ENCODE measurements around the gene OLFM2.
A peak's percentile ranks its signal among the peaks of the same experiment; 100 is the strongest.
"Not testable (repeated sequence)": the region's sequence is repeated elsewhere in the genome, so short reads cannot be mapped to it uniquely, and the experiment has no call there.

The OLFM2 gene

DNA sequence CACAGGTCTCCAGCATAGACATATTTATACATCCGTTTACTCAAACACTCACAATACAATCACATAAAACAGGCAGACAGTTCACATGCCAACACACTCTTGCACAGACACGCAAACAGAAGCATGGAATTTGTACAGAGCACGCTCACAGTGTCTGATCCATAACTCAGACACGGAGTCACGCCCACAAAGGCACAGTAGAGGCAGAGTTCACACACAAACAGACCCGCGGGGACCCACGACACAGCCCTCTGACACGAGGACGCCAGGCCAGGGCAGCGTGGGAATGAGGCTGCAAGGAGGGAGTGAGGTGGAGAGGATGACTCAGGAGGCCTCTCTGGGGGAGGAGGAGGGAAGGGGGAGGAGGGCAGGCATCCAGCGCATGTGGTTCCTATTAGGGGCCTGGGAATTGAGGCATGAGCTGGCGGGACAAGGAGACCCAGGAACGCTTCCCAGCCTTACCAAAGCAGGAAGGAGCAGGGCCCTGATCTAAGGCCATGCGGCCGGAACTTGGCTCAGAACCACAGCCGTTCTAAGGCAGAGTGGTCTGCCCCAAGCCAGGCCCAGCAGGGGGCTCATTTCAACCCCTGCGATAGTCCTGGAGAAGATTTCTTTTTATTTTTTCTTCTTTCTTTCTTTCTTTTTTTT is 9.1 kb upstream of the OLFM2 start:
- DNase-seq (ENCODE audit: insufficient read length, low spot score) (no peak), FAIRE-seq (no peak)

DNA sequence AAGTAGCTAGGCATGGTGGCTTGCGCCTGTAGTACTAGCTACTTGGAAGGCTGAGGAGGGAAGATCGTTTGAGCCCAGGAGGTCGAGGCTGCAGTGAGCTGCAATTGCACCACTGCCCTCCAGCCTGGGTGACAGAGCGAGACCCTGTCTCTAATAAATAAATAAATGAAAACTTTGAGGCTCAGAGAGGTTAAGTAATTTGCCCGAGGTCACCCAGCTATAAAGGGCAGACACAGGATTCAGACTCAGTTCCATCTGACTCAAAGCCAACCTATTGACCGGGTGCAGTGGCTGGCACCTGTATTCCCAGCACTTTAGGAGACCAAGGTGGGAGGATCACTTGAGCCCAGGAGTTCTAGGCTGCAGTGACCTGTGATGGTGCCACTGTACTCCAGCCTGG is 7.4 kb upstream of the OLFM2 start:
- DNase-seq (ENCODE audit: insufficient read length, low spot score) (no peak), FAIRE-seq (no peak)

DNA sequence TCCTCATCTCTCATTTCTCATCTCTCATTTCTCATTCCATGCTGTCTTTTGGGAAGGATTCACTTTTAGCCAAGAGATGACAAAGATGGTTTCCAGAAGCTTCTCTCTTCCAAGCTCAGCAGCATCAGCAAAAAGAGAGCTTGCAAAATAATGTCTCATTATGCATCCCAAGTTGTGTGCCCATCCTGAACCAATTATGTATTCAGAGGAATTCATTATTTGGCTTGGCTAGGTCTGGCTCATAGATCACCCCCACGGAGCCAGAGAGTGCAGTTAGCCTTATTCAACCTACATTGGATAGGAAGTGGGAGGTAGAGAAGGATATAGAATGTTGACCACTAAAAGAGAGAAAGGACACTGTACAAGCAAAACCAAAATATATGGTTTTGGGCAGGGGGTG is 5.4 kb upstream of the OLFM2 start:
- FAIRE-seq (no peak), DNase-seq (ENCODE audit: insufficient read length, low spot score) (no peak)

DNA sequence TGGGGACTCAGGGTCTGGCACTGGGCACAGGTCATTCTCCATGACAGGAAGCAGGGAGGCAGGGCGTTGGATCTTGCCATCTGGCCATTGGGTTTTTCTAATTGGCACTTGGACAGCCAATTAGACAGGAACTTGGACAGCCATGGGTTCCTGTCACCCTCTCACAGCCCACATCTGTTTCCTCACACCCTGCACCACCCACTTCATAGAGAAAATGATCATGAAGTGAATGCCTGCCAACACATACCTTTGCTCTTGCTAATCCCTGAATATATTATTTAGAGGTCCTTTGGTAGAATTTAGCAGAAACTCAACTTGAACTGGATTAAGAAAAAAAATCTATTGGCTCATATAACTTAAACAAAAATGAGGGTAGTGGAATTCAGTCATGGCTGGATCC is 4.9 kb upstream of the OLFM2 start:
- DNase-seq (ENCODE audit: insufficient read length, low spot score), result no peak

DNA sequence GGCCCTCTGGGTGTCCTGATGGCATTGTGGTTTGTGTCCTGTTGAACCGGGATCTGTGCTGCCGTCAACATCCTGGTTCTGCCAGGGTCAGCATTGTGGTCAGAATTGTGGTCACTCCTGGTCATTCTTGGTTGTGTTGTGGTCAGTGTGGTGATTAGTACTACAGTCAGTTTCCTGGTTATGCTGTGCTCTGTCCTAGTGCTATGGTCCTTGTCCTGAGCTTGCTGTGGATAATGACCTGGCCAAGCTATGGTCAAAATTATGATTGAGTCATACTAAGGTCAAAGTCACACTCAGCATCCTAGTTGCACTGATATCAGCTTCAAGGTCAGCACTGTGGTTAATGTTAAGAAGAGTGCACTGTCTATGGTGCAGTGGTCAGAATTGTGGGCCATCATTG is 4.5 kb upstream of the OLFM2 start:
- DNase-seq (ENCODE audit: insufficient read length, low spot score) (no peak), FAIRE-seq (no peak)

More for the DNA sequence above, 4.9 kb upstream of the OLFM2 start:
- FAIRE-seq, result no peak

DNA sequence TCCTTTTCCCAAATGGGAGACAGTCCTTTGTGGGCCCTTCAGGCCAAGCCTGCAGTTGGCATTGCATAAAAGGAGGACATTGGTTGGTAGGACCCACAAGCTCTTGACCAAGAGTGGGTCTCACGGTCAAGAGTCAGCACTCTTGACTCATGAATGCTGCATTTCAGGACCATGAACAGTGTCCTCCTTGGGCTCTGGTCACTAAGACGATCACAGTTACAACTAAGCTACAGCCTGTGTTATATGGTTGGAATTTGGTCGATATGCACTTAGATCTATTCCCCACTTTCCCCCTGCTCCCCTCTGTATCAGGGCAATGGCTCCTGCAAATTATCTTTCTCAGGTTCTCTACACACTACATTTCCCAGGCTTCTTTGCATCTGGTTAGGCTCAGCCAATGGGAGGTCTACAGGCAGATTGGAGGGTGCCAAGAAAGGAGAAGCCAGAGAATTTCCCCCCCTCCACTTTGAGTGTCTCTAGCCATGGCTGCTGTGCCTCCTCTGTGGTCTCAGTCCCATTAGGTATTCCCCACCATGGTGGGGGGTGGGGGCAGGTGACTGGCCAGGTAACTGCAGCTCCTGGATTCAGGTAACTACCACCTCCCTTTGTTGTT is 3.1 kb upstream of the OLFM2 start:
- DNase-seq (ENCODE audit: insufficient read length, low spot score) (no peak), FAIRE-seq (no peak)

DNA sequence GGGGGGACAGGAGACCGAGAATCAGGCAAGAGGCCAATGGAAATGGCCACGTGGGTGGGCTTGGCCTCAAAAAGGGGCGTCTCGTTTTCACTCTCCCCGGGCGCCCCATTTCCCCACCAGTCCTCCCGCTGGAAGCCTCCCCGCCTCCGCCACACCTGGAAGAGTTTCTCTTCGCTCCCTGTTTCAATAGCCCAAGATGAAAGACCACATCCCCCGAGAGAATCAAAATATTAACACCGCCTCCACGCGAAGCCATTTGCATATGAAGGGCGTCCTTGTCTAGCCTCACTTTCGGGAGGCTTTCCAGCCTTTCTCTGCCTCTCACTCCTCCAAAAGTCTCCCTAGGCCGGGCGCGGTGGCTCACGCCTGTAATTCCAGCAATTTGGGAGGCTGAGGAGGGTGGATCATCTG is 691 bp upstream of the OLFM2 start:
- FAIRE-seq (no peak), DNase-seq (ENCODE audit: insufficient read length, low spot score) (no peak)

DNA sequence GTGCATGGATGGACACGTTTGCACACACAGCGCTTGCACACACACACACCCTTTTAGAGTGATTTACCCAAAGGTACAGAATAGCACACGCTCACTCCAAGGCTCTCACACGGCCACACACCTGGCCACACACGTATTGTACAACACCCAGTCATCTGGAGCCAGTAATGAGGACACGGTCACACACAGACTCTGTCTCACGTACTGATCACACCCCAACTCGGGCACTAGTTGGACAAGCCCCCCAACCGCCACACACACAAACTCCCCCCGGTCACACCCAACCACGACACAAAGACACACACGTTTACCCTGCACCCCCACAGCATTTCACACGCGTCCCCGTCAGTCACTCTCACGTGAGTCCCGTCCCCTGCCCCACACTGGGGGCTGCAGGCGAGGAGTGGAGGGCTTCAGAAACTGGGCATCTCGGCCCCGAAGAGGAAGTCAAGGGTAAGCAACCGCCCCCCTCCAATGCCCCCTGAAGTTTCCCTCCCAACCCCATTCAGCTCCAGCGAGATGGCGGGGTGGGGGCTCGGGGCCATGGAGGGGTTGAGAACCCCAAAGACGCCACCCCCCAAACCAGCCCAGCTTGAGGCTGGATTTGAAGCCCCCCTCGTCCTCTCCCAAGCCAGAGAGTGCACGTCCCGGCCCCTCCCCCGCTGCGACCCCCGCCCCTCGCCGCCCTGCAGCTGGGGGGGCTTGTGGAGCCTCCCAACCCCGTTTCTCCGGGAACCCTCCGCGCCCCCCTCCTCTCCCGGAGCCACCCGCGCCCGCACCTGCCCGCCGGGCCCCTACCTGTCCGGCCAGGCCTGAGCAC is 599 bp downstream of the OLFM2 start:
- FAIRE-seq (no peak), DNase-seq (ENCODE audit: insufficient read length, low spot score) (no peak)

DNA sequence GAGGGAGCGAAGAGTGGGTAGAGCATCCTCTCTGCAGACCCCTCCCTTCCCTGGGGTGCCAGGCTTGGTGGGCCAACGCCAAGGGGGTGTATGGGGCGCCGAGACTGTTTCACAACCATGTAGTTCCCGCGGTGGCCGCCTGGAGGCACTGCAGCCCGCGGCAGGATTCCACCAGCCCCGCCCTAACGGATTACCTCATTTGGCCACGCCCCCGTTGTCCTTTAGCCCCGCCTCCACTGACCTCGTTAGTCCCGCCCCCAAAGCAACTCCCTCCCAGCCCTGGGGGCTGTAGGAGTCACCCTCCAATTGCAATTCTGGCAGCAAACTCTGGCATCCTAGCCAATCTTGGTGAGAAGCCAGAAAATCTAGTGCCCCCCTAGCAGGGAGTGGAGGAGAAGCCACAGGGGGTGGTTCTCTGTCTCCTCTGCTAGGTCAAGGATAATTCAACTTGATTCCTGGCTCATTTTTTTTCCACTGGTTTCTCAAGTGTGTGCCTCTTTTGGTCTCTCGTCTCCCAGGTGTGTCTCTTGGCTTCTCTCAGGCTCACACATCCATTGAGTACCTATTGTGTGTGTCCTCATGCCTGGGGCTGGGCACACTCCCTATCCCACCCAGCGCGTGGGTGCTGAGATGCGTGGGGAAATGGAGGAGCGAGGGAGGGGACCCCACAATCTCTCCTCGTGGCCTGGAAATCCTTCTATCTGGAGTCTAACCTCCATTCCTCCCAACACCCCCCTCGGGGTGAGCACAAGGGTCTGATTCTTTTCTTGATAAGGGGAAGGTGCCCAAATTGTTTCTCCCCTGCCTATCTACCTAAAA is 2.0 kb downstream of the OLFM2 start:
- peak; percentile 83 for DNase-seq (ENCODE audit: insufficient read length, low spot score)
- peak; percentile 66 for FAIRE-seq

DNA sequence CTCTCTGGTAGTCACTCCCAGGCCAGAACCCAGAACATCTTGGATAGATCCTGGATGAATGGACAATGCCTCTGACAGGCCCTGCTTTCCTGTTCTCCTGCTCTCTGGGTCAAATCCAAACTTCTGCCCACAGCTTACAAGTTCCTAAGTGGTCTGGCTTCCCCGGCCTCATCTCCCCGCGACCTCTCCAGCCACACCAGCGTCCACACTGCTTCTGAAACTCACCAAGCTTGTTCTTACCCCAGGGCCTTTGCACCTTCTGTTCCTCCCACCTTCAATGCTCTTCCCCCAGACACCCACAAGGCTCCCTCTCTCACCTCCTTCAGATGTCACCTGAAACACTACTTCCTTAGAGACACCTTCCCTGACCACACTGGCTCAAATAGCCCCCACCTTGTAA is 3.5 kb downstream of the OLFM2 start:
- no peak for FAIRE-seq
- no peak for DNase-seq (ENCODE audit: insufficient read length, low spot score)

DNA sequence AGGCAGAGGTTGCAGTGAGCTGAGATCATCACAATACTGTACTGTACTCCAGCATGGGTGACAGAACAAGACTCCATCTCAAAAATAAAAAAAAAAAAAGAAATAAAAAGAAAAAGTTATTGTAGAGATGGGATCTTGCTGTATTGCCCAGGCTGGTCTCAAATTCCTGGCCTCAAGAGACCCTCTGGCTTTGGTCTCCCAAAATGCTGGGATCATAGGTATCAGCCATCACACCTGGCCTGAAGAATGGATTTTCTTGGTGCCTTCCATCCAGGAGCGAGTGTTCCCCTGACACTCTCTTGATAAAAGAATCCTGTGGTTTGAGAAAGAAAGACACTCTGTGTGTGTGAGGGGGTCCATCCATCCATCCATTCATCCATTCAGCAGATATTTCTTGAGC is 4.7 kb downstream of the OLFM2 start:
- DNase-seq (ENCODE audit: insufficient read length, low spot score), result no peak
- FAIRE-seq, result no peak

DNA sequence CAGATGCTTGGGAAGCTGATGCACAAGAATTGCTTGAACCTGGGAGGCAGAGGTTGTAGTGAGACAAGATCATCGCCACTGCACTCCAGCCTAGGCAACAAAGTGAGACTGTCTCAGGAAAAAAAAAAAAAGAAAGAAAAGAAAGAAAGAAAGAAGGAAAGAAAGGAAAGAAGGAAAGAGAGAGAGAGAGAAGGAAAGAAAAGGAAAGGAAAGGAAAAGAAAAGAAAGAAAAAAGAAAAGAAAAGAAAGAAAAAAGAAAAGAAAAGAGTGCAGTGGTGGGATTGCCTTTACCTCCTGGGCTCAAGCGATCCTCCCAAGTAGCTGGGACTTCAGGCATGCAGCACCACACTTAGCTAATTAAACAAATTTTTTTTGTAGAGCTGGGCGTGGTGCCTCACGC is 12.9 kb downstream of the OLFM2 start:
- DNase-seq (ENCODE audit: insufficient read length, low spot score) (no peak), FAIRE-seq (no peak)

DNA sequence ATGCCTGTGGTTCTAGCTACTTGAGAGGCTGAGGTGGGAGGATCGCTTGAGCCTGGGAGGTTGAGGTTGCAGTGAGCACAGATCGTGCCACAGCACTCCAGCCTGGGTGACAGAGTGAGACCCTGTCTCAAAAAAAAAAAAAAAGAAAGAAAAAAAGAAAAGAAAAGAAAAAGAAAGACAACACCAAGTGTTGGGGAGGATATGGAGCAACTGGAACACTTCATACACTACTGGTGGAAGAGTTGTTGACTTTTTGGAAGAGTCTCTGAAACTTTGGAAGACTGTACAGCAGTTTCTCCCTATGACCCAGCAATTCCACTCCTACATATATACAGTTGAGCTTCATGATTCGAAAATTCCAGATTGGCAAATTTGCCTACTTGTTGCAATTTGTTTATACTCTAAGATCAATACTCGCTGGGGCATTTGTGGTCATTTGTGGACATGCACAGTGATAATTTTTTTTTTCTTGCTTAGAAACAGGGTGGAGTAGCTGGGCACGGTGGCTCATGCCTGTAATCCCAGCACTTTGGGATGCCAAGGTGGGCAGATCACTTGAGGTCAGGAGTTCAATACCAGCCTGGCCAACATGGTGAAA is 13.4 kb downstream of the OLFM2 start:
- FAIRE-seq; DNase-seq (ENCODE audit: insufficient read length, low spot score): not testable (repeated sequence)

DNA sequence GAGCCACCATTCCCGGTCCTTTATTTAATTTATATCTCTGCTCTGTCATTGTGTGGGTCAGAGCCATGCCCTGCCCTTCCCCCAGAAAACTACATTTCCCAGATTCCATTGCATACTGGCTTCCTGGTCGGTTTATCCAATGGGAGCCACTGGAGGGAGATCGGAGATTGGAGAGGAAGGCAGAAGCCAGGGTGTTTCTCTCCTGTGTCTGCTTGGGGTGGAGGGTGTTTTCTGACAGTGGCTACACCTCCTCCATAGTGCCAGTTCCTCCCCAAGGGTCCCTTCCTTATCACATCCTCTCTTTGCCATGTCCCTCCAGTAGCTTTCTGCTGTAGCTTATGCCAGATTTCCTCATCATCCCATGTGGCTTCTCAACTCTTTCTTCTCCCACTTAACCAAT is 19.0 kb downstream of the OLFM2 start:
- no peak for DNase-seq (ENCODE audit: insufficient read length, low spot score)
- peak; percentile 75 for FAIRE-seq

DNA sequence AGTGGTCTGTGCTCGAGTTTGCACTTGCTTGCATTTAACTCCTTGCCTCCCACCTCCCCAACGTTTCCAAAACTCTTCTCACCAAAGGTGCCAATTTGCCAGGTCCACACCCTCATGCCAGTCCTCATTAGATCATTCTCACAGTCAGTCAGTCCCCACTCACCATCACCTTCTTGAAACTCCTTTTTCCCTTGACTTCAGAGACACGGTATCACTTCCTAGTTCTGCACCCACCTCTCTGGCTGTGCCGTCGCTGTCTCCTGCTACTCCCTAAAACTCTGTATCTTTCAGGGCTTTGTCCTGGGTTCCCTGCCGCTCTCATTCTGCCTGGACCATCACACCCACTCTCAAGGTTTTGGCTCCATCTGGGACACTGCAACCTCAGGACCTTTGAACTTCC is 19.6 kb downstream of the OLFM2 start:
- no peak for DNase-seq (ENCODE audit: insufficient read length, low spot score)
- no peak for FAIRE-seq

DNA sequence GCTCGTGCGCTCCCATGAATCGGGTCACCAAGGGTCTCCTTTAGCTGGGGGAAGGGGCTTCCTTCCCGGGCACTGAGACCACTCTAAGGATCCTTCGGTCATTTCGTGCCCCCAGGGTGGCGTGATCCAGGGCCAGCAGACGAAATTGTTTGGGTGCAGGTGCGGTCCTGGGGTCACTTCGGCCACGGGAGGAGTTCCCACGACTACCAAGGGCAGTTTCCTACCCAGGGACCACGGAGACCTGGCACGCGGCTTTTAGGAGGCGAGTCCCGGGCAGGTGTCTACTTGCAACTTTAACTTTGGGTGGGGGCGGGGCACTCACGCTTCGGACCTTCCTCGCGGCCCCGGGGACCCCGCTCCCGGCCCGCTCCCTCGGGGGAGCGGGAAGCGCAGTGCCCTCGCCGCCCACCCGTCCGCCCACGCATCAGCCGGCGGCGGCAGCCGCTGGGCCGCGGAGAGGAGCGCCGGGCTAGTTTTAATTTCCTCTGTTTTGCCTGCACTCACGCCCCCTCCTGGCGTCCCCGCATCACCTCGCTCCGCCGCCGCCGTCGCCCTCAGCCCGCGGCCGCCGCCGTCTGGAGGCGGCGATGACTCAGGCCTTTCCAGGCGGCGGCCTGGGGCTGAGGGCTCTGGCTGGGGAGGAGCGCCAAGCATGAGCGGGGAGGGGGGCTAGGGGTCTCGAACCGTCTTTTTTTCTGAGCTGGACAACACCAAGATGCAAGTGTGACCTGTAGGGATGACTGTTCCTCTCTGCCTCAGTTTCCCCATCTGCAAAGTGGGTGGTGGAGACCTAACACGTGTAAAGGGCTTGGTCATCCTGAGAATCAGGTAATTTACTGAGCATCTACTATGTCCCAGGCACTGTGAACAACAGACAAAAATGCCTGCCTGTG is 21.8 kb downstream of the OLFM2 start:
- DNase-seq (ENCODE audit: insufficient read length, low spot score), result peak; percentile 78
- FAIRE-seq, result peak; percentile 45

DNA sequence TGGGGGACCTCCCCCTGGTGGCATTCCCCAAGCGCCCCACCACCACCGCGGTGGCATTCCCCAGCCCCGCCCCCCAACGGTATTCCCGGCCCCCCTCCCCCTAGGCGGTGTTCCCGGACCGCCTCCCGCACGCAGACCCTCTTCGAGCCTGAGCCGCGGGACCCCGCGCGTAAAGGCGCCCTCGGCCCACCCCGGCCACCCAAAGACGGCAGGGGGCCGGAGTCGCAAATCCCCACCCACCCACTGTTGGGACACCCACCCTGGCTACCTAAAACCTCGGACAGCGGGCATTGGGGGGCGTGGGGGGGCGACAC is 22.4 kb downstream of the OLFM2 start:
- DNase-seq (ENCODE audit: insufficient read length, low spot score), result no peak
- FAIRE-seq, result no peak

DNA sequence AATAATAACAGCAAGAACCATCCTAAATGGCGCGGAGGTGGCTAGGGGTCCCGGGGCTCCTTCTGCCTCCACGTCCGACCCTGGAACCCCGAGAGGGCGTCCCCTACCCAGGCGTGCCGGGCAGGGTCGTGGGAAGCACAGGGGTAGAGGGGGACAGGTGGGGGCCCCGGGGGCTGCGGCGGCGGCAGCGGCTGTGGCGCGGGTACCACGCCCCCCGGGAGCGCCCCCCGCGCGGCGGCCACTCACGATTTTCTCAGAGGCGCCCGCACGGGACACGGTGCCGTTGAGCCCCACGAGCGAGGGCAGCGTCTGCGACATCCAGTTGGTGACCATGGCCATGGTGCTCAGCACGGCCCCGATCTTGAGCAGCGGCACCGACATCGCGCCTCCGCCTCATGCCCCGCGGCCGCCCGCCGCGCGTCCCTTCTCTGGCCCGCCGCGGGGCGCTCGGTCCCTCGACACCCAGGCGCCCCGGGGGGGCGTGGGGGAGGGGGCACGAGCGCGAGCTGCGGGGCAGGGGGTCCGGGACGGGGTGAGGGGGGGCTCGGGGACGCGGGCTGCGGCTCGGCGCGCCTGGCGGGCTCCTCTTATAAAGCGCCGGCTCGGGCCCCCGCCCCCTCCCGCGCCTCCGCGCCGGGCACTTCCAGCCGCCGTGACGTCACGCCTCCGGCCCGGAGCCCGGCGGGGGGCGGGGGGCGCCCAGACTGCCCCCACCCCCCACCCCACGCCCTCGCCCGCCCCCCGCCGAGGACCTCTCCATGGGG is 22.9 kb downstream of the OLFM2 start:
- FAIRE-seq (no peak), DNase-seq (ENCODE audit: insufficient read length, low spot score) (no peak)

DNA sequence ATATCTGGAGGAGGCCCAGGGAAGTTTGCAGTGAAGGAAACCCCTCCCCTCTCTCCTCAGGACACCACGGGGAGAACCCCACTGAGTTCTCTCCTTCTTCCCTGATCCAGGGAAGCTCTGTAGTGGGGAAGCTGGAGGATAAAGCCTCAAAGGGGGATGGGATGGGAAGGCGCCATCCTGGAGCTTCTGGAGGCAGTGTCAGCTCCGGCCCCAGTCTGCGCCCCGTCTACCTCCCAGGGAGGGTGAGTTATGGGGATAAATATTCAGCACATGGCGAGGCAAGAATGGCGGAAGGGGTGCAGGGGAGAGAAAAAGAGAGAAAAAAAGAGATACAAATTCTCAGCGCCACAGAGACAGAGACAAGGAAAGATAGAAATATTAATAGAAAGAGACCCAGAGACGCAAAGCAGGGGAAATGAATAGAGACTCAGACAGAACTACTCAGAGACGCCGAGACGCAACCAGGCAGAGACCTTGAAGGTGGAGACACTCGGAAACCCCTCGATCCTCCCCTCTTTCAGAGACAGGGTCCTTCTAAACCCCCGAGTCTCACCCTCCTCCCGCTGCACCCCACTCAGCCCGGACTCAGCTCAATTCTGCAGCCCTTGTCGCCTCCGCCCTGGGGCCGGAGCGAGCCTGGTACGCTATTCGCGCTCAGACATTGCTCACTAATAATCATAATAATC is 23.6 kb downstream of the OLFM2 start:
- FAIRE-seq (no peak), DNase-seq (ENCODE audit: insufficient read length, low spot score) (no peak)
